Upper lobe of left lung (tissue), 6 donors: ENCODE results near the gene TTF1. TPM values are rescaled to one million over a fixed set of nuclear protein-coding genes. Genes with fewer than 3 reads are reported as not detected.

Experiments
- ATAC-seq, 2 donors: fragments of 200-7000 bp; cut with Tn5 transposase; one replicate each; pipeline ENCODE4 v1.9.1; 2022; ENCODE audit warnings: mild to moderate bottlenecking in 2 of 2, moderate library complexity in 2 of 2; ENCODE audit not compliant: low FRiP score in 2 of 2
- DNase-seq, 2 donors: peaks; one replicate each; pipeline ENCODE4 v3.0.0-alpha.2; 2019 to 2020
- H3K27ac ChIP-seq, 4 donors: fragments of 200-600 bp; sonication (generic); one replicate each; pipeline ENCODE4 v1.5.1; 2016 to 2019
- H3K27me3 ChIP-seq, 4 donors: fragments of 200-600 bp; sonication (generic); one replicate each; pipeline ENCODE4 v1.5.1; 2017 to 2019
- H3K36me3 ChIP-seq, 4 donors: fragments of 200-600 bp; sonication (generic); one replicate each; pipeline ENCODE4 v1.5.1; 2016 to 2019
- H3K4me1 ChIP-seq, 4 donors: fragments of 200-600 bp; sonication (generic); one replicate each; pipeline ENCODE4 v1.5.1; 2018 to 2019
- H3K4me3 ChIP-seq, 4 donors: fragments of 200-600 bp; sonication (generic); one replicate each; pipeline ENCODE4 v1.5.1; 2017 to 2019; ENCODE audit warnings: mild to moderate bottlenecking in 2 of 4, moderate library complexity in 1 of 4
- H3K9me3 ChIP-seq, 4 donors: fragments of 200-600 bp; sonication (generic); one replicate each; pipeline ENCODE4 v1.5.1; 2018 to 2019
- EP300 ChIP-seq, 4 donors: sonication (generic); formaldehyde crosslinking; IDR thresholded peaks; one replicate each; pipeline ENCODE4 v1.5.1; 2017; ENCODE audit warnings: antibody characterized with exemption in 4 of 4, control low read depth in 2 of 4
- POLR2A ChIP-seq, 4 donors: fragments of 450-650 bp; IDR thresholded peaks; one replicate each; pipeline ENCODE4 v1.5.1; 2016 to 2017; ENCODE audit warnings: antibody characterized with exemption in 4 of 4, mild to moderate bottlenecking in 2 of 4
- POLR2AphosphoS5 ChIP-seq, 2 donors: sonication (generic); formaldehyde crosslinking; IDR thresholded peaks; one replicate each; pipeline ENCODE4 v1.5.1; 2017; ENCODE audit warnings: antibody characterized with exemption in 2 of 2
- WGBS, 2 donors: methylation state at CpG; one replicate each; pipeline ENCODE4 v1.1.5; 2017 to 2018; 5-methylcytosine and 5-hydroxymethylcytosine counted together
- total RNA-seq, 6 donors: library from RNA; depleted of rRNA in 4 of 6; stranded (reverse); fragments of >200 nt in 4 of 6; gene quantifications; one replicate each; pipeline versions ENCODE4 v1.1.0 to v1.2.1, GENCODE V29; 2016 to 2021
- TF ChIP-seq, protein P1 (sequence below), 6 experiments: fragments of 450-650 bp in 4 of 6; fragments of 200-600 bp in 2 of 6; sonication (generic) in 2 of 6; IDR thresholded peaks; one replicate each; pipeline ENCODE4 v1.5.1; 2016 to 2019; ENCODE audit warnings: antibody characterized with exemption in 6 of 6
- donor health status: DM: no; HTN: no; CAD: no; lungs with moderate emphysema.
- donor health status: DM: no; HTN: yes; CAD: no; lungs with severe emphysema.

Gene TTF1
- total RNA-seq, 6 donors from 2014 or later = 7.7 to 16.9 (median 12.3) TPM

DNA sequence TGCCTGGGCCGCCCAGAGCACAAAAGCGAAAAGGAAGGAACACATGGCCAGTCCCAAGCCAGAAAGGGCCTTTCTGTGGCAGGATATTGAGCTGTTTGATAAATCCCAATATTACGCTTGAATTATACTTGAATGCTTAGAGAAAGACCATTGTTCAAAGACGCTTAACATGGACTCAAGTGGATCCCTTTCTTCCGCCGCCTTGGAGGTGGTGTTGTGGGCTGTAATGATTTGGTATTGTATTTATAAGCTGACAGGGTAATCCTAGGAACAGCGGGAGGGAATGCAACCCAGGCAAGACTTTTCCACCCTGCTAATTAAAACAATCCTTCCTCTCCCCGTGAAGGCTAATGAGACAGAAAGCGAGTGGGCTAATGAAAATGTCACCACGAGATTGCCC is 28.2 kb upstream of the TTF1 start:
- Histone ChIP-seq H3K27me3 (no peaks in the 10 kb centered on the region), H3K9me3 (no peaks in the 10 kb centered on the region), H3K36me3 (no peaks in the 10 kb centered on the region), H3K27ac (no peak overlapping the region), H3K4me1 (no peaks in the 10 kb centered on the region), H3K4me3 (no peak overlapping the region)
- DNase-seq (no peak), ATAC-seq (no peak)
- 54% methylated on average over 10 of the region's 10 CpGs for WGBS, 2 donors
- TF ChIP-seq POLR2AphosphoS5 (IDR thresholded peaks at IDR 0.05) (no peak), EP300 (IDR thresholded peaks at IDR 0.05) (no peak), POLR2A (IDR thresholded peaks at IDR 0.05) (no peak)
- TF ChIP-seq, protein P1, sequence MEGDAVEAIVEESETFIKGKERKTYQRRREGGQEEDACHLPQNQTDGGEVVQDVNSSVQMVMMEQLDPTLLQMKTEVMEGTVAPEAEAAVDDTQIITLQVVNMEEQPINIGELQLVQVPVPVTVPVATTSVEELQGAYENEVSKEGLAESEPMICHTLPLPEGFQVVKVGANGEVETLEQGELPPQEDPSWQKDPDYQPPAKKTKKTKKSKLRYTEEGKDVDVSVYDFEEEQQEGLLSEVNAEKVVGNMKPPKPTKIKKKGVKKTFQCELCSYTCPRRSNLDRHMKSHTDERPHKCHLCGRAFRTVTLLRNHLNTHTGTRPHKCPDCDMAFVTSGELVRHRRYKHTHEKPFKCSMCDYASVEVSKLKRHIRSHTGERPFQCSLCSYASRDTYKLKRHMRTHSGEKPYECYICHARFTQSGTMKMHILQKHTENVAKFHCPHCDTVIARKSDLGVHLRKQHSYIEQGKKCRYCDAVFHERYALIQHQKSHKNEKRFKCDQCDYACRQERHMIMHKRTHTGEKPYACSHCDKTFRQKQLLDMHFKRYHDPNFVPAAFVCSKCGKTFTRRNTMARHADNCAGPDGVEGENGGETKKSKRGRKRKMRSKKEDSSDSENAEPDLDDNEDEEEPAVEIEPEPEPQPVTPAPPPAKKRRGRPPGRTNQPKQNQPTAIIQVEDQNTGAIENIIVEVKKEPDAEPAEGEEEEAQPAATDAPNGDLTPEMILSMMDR (IDR thresholded peaks at IDR 0.05) = no peak

DNA sequence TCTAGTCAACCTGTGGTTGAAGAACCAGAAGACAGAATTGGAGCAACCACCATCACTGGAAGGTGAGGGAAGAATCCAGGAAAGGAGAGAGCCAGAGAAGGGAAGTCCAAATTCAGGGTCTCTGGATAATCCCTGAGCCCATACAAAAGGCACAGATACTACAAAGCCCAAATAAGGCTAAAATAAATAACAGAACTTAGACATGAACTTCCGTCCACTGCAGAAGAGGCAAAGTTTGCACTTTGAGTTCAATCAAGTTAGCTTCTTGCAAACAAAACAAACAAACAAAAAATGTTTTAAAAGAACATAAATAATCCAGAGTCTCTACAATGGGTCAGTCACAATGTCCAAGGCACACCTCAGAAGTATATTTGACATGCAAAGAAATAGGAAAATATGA is 24.4 kb upstream of the TTF1 start:
- Histone ChIP-seq H3K9me3 (no peaks in the 10 kb centered on the region), H3K36me3 (no peaks in the 10 kb centered on the region), H3K4me1 (no peaks in the 10 kb centered on the region), H3K27me3 (peaks cover 0 to 6% (median 0%) of the 10 kb centered on the region in 4 donors), H3K4me3 (no peak overlapping the region), H3K27ac (no peak overlapping the region)
- DNase-seq (no peak), ATAC-seq (no peak)
- WGBS, 2 donors = 41 to 50% methylated on average over 1 of the region's 1 CpG
- TF ChIP-seq POLR2AphosphoS5 (IDR thresholded peaks at IDR 0.05) (no peak), POLR2A (IDR thresholded peaks at IDR 0.05) (no peak), EP300 (IDR thresholded peaks at IDR 0.05) (no peak)
- TF ChIP-seq, protein P1 (IDR thresholded peaks at IDR 0.05) = no peak

DNA sequence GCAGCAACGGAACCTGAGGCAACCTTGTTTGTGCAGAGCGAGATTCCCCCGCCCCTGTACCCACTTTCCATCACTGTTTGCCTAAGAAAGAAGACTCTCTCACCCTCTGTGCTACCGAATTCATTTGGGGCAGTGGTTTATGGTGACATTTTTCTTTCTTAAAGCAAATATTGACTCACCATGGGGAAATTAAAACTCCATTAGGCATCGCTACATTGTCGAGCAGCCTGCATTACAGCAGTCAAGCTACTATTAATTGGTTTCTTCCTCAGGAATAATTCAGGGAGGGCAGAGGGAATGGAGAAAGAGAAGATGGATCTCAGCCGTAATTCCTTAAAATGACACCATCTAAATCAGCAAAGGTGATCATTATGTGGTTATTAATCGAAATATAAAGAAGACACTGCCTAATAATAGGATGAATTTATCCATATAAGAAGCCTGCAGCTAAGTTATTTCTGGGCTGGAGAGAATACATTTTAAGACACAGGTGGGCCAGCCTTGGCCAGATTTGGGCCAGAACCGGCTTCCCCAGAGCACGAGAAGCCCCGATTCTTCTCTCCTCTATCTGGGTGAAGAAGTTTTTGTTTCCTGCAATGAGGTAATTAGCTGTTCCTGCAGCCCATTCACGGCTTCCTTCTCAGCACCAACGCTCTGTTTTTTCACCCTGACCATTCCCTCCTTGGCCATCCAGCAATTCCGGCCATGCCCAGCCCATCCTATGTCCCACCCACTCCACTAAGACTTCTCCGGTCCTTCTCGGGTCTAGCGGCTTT is 20.2 kb upstream of the TTF1 start:
- no peak for DNase-seq
- H3K9me3 ChIP-seq = no peaks in the 10 kb centered on the region
- H3K36me3 ChIP-seq = no peaks in the 10 kb centered on the region
- H3K4me3 ChIP-seq = no peak overlapping the region
- 33 to 43% methylated on average over 17 of the region's 17 CpGs for WGBS, 2 donors
- no peak for ATAC-seq
- TF ChIP-seq POLR2AphosphoS5 (IDR thresholded peaks at IDR 0.05) (no peak), EP300 (IDR thresholded peaks at IDR 0.05) (no peak), POLR2A (IDR thresholded peaks at IDR 0.05) (no peak)
- TF ChIP-seq, protein P1 (IDR thresholded peaks at IDR 0.05) = no peak
- H3K27me3 ChIP-seq = peaks cover 0 to 6% (median 2%) of the 10 kb centered on the region in 4 donors
- H3K27ac ChIP-seq = no peak overlapping the region
- no peaks in the 10 kb centered on the region for H3K4me1 ChIP-seq

DNA sequence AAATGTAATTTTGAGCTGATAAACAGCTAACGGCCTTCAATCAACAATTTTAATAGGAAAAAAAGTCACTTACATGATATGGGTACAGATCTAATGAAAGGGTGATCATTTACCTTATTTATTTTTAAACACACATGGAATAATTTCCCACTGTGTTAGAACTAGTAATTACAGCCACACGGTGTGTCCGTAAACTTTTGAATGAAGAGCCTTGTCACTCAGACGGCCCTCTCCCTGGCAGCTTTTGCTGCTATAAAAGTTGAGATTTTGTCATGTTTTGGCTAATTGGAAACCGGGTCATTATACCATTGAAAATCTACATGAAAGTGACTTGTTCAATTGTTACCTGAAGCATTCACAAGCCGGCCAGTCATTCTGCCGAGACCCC is 19.0 kb upstream of the TTF1 start:
- DNase-seq (no peak), ATAC-seq (no peak)
- Histone ChIP-seq H3K4me3 (no peak overlapping the region), H3K27ac (no peak overlapping the region), H3K4me1 (no peaks in the 10 kb centered on the region), H3K36me3 (no peaks in the 10 kb centered on the region), H3K27me3 (peaks cover 0 to 6% (median 2%) of the 10 kb centered on the region in 4 donors), H3K9me3 (no peaks in the 10 kb centered on the region)
- TF ChIP-seq EP300 (IDR thresholded peaks at IDR 0.05) (no peak), POLR2AphosphoS5 (IDR thresholded peaks at IDR 0.05) (no peak), POLR2A (IDR thresholded peaks at IDR 0.05) (no peak)
- TF ChIP-seq, protein P1 (IDR thresholded peaks at IDR 0.05) = no peak
- 55% methylated on average over 7 of the region's 7 CpGs for WGBS, 2 donors
